HepG2 (cell line): ENCODE data around the gene SPACA4. TPM values are rescaled to one million over a fixed set of nuclear protein-coding genes. Genes with fewer than 3 reads are reported as not detected.
A peak's percentile ranks its signal among the peaks of the same experiment; 100 is the strongest.

Experiments
- ATAC-seq: fragments of 200-7000 bp; cut with Tn5 transposase; 3 replicates; pipeline ENCODE4 v1.9.1; 2020; ENCODE audit warnings: mild to moderate bottlenecking, moderate library complexity
- BruUV-seq: library from RNA; stranded (reverse); fragments of 400-500 nt; replicated peaks from 2 replicates; lab custom pipeline; 2021; lab: Mats Ljungman, UMichigan
- CTCF ChIA-PET: fragments of 300-600 bp; formaldehyde crosslinking; extraction: SDS; loops from one replicate; lab custom pipeline; 2021; ENCODE audit warnings: low total read pairs, inconsistent platforms, low intra/inter-chr PET ratio; lab: Yijun Ruan, JAX
- POLR2A ChIA-PET: fragments of 350-600 bp; sonication (Branson Sonifier 250); formaldehyde crosslinking; loops from one replicate; lab custom pipeline; 2020; ENCODE audit warnings: antibody characterized with exemption, inconsistent platforms; lab: Yijun Ruan, JAX
- DNase-seq: peaks from one replicate; pipeline ENCODE4 v3.0.0-alpha.2; 2015; ENCODE audit warnings: low spot score
- FAIRE-seq: peaks from 3 replicates; lab custom pipeline; 2011; peaks lifted over from hg19 to GRCh38; lab: Jason Lieb, UNC
- H2AFZ ChIP-seq: one replicate; pipeline ENCODE4 v1.6.1; 2011; ENCODE audit warnings: low read length, inconsistent platforms
- H3K27ac ChIP-seq: fragments of 300-600 bp; 3 replicates; pipeline ENCODE4 v1.8.0; 2011; ENCODE audit warnings: mixed run types, mild to moderate bottlenecking, mixed read lengths, low read length, inconsistent platforms; ENCODE audit not compliant: insufficient read depth; ENCODE audit errors: extremely low read length
- H3K27me3 ChIP-seq, 2 experiments: fragments of 200-600 bp in 1 of 2; 2 replicates in 1 of 2; 3 replicates in 1 of 2; pipeline versions ENCODE4 v1.6.0 to v1.8.0; 2011; ENCODE audit warnings: low read length in 2 of 2, mild to moderate bottlenecking in 2 of 2, moderate library complexity in 2 of 2, inconsistent platforms in 1 of 2; ENCODE audit not compliant: insufficient read depth in 2 of 2, control insufficient read depth in 1 of 2
- H3K36me3 ChIP-seq, 2 experiments: fragments of 200-600 bp in 1 of 2; replicated peaks in 1 of 2; 2 replicates in 1 of 2; 3 replicates in 1 of 2; pipeline versions ENCODE4 v1.5.1 to v1.8.0; 2011; ENCODE audit warnings: low read length in 2 of 2, inconsistent platforms in 1 of 2; ENCODE audit not compliant: insufficient read depth in 2 of 2, control insufficient read depth in 1 of 2
- H3K4me1 ChIP-seq: 2 replicates; pipeline ENCODE4 v1.5.1; 2012; ENCODE audit warnings: low read length, inconsistent platforms; ENCODE audit not compliant: insufficient read depth
- H3K4me2 ChIP-seq: 2 replicates; pipeline ENCODE4 v1.6.0; 2011; ENCODE audit warnings: low read depth, low read length, inconsistent platforms
- H3K4me3 ChIP-seq, 3 experiments: fragments of 200-600 bp in 1 of 3; sonication (generic), shearing (Covaris generic) in 1 of 3; replicated peaks in 1 of 3; 2 replicates each; pipeline ENCODE4 v1.5.1; 2011 to 2016; ENCODE audit warnings: low read length in 3 of 3, inconsistent platforms in 2 of 3, low read depth in 2 of 3, mild to moderate bottlenecking in 2 of 3, control low read depth in 1 of 3, mixed read lengths in 1 of 3; ENCODE audit not compliant: insufficient read depth in 1 of 3
- H3K79me2 ChIP-seq: one replicate; pipeline ENCODE4 v1.6.1; 2011; ENCODE audit warnings: low read length, inconsistent platforms; ENCODE audit not compliant: insufficient read depth
- H3K9ac ChIP-seq: 2 replicates; pipeline ENCODE4 v1.6.0; 2011; ENCODE audit warnings: mild to moderate bottlenecking, low read depth, low read length, inconsistent platforms; ENCODE audit not compliant: insufficient read depth
- H3K9me3 ChIP-seq: 2 replicates; pipeline ENCODE4 v1.5.1; 2012; ENCODE audit warnings: mild to moderate bottlenecking, low read length
- H4K20me1 ChIP-seq: 2 replicates; pipeline ENCODE4 v1.6.0; 2011; ENCODE audit warnings: inconsistent platforms, mild to moderate bottlenecking, low read length, moderate library complexity; ENCODE audit not compliant: insufficient read depth
- CCAR2 ChIP-seq: fragments of 200-400 bp; formaldehyde crosslinking; optimal IDR thresholded peaks from 2 replicates; pipeline ENCODE3; 2018; ENCODE audit warnings: low read depth, mild to moderate bottlenecking, low read length, moderate library complexity
- ELF1 ChIP-seq: sonication (generic); formaldehyde crosslinking; IDR thresholded peaks from 2 replicates; pipeline ENCODE4 v1.4.0; 2020; ENCODE audit warnings: missing genetic modification reagents
- HIVEP1 ChIP-seq: sonication (generic); formaldehyde crosslinking; IDR thresholded peaks from 2 replicates; pipeline ENCODE4 v1.4.0; 2020; ENCODE audit warnings: mild to moderate bottlenecking, missing genetic modification reagents
- HOXA9 ChIP-seq: sonication (generic); formaldehyde crosslinking; IDR thresholded peaks from 2 replicates; pipeline ENCODE4 v1.8.1; 2022; ENCODE audit warnings: missing genetic modification reagents, mild to moderate bottlenecking, moderate library complexity, borderline replicate concordance
- MAX ChIP-seq: IDR thresholded peaks from 2 replicates; pipeline ENCODE4 v1.6.1; 2012; ENCODE audit warnings: inconsistent platforms
- MAZ ChIP-seq, 2 experiments: sonication (generic) in 1 of 2; formaldehyde crosslinking in 1 of 2; IDR thresholded peaks; 2 replicates each; pipeline versions ENCODE4 v1.5.0 to v1.6.1; 2012 to 2020; ENCODE audit warnings: low read depth in 2 of 2, mild to moderate bottlenecking in 2 of 2, borderline replicate concordance in 1 of 2, improper control_type of control experiment in 1 of 2, low read length in 1 of 2, missing genetic modification reagents in 1 of 2, moderate library complexity in 1 of 2
- PAF1 ChIP-seq: IDR thresholded peaks from 2 replicates; pipeline ENCODE4 v1.6.1; 2016; ENCODE audit warnings: missing genetic modification reagents, missing compliant biosample characterization
- POLR2A ChIP-seq, 2 experiments: IDR thresholded peaks; 2 replicates each; pipeline ENCODE4 v1.6.1; 2011; ENCODE audit warnings: low read depth in 2 of 2, low read length in 2 of 2, mild to moderate bottlenecking in 1 of 2, moderate library complexity in 1 of 2; ENCODE audit not compliant: insufficient read depth in 1 of 2
- RBM22 ChIP-seq: fragments of 200-400 bp; formaldehyde crosslinking; optimal IDR thresholded peaks from 2 replicates; pipeline ENCODE3; 2017; ENCODE audit warnings: mild to moderate bottlenecking, low read length, moderate library complexity
- RXRA ChIP-seq: sonication (generic); formaldehyde crosslinking; IDR thresholded peaks from 2 replicates; pipeline ENCODE4 v1.5.1; 2020; ENCODE audit warnings: missing genetic modification reagents
- SIX1 ChIP-seq: sonication (generic); formaldehyde crosslinking; IDR thresholded peaks from 2 replicates; pipeline ENCODE4 v1.4.0; 2020; ENCODE audit warnings: missing genetic modification reagents, borderline replicate concordance
- THYN1 ChIP-seq: sonication (generic); formaldehyde crosslinking; IDR thresholded peaks from 2 replicates; pipeline ENCODE4 v1.8.1; 2023; ENCODE audit warnings: low read depth, mild to moderate bottlenecking, moderate library complexity, missing genetic modification reagents, borderline replicate concordance
- TSC22D2 ChIP-seq: sonication (generic); formaldehyde crosslinking; IDR thresholded peaks from 2 replicates; pipeline ENCODE4 v1.5.1; 2020; ENCODE audit warnings: missing genetic modification reagents, mild to moderate bottlenecking, borderline replicate concordance
- U2AF1 ChIP-seq: fragments of 200-400 bp; formaldehyde crosslinking; optimal IDR thresholded peaks from 2 replicates; pipeline ENCODE3; 2017; ENCODE audit warnings: mild to moderate bottlenecking, low read depth, low read length
- ZIK1 ChIP-seq: sonication (generic); formaldehyde crosslinking; IDR thresholded peaks from 2 replicates; pipeline ENCODE4 v1.5.0; 2020; ENCODE audit warnings: mild to moderate bottlenecking, low read depth, missing genetic modification reagents, borderline replicate concordance
- ZNF589 ChIP-seq: sonication (generic); formaldehyde crosslinking; conservative IDR thresholded peaks from 2 replicates; pipeline ENCODE4 v1.8.0; 2022; ENCODE audit warnings: mild to moderate bottlenecking, moderate library complexity, missing genetic modification reagents
- ZNF614 ChIP-seq: IDR thresholded peaks from 2 replicates; pipeline ENCODE4 v1.6.1; 2018; ENCODE audit warnings: missing biosample characterization, missing genetic modification reagents, inconsistent platforms, borderline replicate concordance
- WGBS: methylation state at CpG from one replicate; pipeline ENCODE4 v1.1.6; 2017; ENCODE audit warnings: low lambda C conversion rate; 5-methylcytosine and 5-hydroxymethylcytosine counted together
- in situ Hi-C: cut with HindIII; loops from 2 replicates; pipeline ENCODE4 v1.10.0; 2017; ENCODE audit warnings: low pct_unique_long_range_greater_than_20kb; ENCODE audit not compliant: extremely low pct_ligation_motif_present
- intact Hi-C: fragments of 100-400 bp; cut with micrococcal nuclease; formaldehyde crosslinking; loops from one replicate; pipeline ENCODE4 v1.10.0; 2022; ENCODE audit not compliant: unreplicated experiment
- polyA plus RNA-seq, 8 experiments: library from polyadenylated mRNA; depleted of rRNA in 3 of 8; stranded (reverse) in 7 of 8; unstranded in 1 of 8; fragments of >200 nt; fragmentation: Illumina TruSeq in 4 of 8; extraction: Trizol in 4 of 8; gene quantifications; 2 replicates each; pipeline versions ENCODE4 v1.2.1 to v1.2.3, GENCODE V29; 2011 to 2016; ENCODE audit warnings: low read depth in 4 of 8, missing spikeins in 1 of 8, mixed read lengths in 1 of 8; ENCODE audit not compliant: insufficient read depth in 1 of 8
- total RNA-seq, 5 experiments: library from RNA; depleted of rRNA; stranded (reverse); fragments of >200 nt; fragmentation: Illumina TruSeq; extraction: Trizol; gene quantifications; 2 replicates each; pipeline ENCODE4 v1.2.3, GENCODE V29; 2016; ENCODE audit warnings: low read depth in 1 of 5
- TF ChIP-seq, protein P1 (sequence below): sonication (generic); formaldehyde crosslinking; IDR thresholded peaks from 2 replicates; pipeline ENCODE4 v1.4.0; 2020; ENCODE audit warnings: missing genetic modification reagents
- TF ChIP-seq, protein P2 (sequence below): sonication (generic); formaldehyde crosslinking; IDR thresholded peaks from 2 replicates; pipeline ENCODE4 v1.4.0; 2020; ENCODE audit warnings: mild to moderate bottlenecking, missing genetic modification reagents

SPACA4 gene
- total and polyA plus RNA-seq, 2 of the 13 experiments (the other 11 are each of a cell fraction or from before 2014, with no cell fraction given) = not detected

DNA sequence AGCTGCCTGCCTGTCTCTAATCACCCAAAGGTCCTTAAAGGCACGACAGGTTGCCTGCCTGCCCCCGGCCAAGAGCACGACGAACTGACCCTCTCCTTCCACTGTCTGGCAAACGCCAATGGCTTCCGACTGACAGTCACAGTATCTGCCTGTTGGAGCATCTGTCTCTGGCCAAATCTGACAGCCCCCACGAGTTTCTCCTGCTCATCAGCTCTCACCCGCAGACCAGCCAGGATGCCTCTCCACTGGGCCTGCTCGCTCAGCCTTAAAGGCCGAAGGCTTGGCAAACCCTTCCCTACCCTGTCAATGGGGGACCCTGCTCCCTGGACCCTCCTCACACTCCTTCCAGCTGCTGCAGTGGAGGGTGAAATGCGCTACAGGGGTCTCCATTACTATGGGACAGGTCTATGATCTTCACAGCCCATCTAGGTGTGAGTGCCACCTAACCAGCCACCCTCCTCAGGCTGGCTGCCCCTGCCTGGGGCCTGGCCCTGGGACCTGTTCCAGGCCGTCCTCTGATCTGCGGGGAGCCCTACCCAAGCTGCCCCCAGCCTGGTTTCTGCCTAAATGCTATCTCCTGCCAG is 7.4 kb downstream of the SPACA4 start:
- DNase-seq = no peak
- no peak overlapping the region for H3K4me3 ChIP-seq
- TF ChIP-seq RXRA (CRISPR knock-in tag) (no peak), MAX (peak; percentile 18; the same call in 1 of the 2 replicates), POLR2A (IDR thresholded peaks at IDR 0.05; ENCODE audit: insufficient read depth in 1 of 2, low read depth in 2 of 2, low read length in 2 of 2) (peak in 1 of 2 experiments; percentile 56; a peak in 2 of 4 replicates), SIX1 (CRISPR knock-in tag) (no peak), PAF1 (CRISPR knock-in tag) (peak; percentile 63; the same call in 1 of the 2 replicates), MAZ (IDR thresholded peaks at IDR 0.05; ENCODE audit: borderline replicate concordance, low read depth, low read length) (no peak), MAZ (CRISPR knock-in tag; IDR thresholded peaks at IDR 0.05; ENCODE audit: low read depth) (no peak), ZNF614 (CRISPR knock-in tag) (no peak), ZIK1 (CRISPR knock-in tag) (no peak), ZNF589 (CRISPR knock-in tag) (no peak), TSC22D2 (no peak), U2AF1 (no peak), RBM22 (peak; percentile 20), THYN1 (CRISPR knock-in tag) (no peak), HOXA9 (CRISPR knock-in tag) (no peak), CCAR2 (no peak), ELF1 (CRISPR knock-in tag) (no peak), HIVEP1 (CRISPR knock-in tag) (no peak)
- TF ChIP-seq, protein P1, sequence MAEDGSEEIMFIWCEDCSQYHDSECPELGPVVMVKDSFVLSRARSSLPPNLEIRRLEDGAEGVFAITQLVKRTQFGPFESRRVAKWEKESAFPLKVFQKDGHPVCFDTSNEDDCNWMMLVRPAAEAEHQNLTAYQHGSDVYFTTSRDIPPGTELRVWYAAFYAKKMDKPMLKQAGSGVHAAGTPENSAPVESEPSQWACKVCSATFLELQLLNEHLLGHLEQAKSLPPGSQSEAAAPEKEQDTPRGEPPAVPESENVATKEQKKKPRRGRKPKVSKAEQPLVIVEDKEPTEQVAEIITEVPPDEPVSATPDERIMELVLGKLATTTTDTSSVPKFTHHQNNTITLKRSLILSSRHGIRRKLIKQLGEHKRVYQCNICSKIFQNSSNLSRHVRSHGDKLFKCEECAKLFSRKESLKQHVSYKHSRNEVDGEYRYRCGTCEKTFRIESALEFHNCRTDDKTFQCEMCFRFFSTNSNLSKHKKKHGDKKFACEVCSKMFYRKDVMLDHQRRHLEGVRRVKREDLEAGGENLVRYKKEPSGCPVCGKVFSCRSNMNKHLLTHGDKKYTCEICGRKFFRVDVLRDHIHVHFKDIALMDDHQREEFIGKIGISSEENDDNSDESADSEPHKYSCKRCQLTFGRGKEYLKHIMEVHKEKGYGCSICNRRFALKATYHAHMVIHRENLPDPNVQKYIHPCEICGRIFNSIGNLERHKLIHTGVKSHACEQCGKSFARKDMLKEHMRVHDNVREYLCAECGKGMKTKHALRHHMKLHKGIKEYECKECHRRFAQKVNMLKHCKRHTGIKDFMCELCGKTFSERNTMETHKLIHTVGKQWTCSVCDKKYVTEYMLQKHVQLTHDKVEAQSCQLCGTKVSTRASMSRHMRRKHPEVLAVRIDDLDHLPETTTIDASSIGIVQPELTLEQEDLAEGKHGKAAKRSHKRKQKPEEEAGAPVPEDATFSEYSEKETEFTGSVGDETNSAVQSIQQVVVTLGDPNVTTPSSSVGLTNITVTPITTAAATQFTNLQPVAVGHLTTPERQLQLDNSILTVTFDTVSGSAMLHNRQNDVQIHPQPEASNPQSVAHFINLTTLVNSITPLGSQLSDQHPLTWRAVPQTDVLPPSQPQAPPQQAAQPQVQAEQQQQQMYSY (CRISPR knock-in tag) = no peak
- TF ChIP-seq, protein P2, sequence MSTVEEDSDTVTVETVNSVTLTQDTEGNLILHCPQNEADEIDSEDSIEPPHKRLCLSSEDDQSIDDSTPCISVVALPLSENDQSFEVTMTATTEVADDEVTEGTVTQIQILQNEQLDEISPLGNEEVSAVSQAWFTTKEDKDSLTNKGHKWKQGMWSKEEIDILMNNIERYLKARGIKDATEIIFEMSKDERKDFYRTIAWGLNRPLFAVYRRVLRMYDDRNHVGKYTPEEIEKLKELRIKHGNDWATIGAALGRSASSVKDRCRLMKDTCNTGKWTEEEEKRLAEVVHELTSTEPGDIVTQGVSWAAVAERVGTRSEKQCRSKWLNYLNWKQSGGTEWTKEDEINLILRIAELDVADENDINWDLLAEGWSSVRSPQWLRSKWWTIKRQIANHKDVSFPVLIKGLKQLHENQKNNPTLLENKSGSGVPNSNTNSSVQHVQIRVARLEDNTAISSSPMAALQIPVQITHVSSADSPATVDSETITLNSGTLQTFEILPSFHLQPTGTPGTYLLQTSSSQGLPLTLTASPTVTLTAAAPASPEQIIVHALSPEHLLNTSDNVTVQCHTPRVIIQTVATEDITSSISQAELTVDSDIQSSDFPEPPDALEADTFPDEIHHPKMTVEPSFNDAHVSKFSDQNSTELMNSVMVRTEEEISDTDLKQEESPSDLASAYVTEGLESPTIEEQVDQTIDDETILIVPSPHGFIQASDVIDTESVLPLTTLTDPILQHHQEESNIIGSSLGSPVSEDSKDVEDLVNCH (CRISPR knock-in tag) = no peak

More for the DNA sequence above, 7.4 kb downstream of the SPACA4 start:
- Histone ChIP-seq H3K4me2 (no peak overlapping the region), H4K20me1 (peaks cover 38% of the 10 kb centered on the region), H3K36me3 (peaks cover 15 to 28% of the 10 kb centered on the region in 2 experiments), H3K79me2 (peaks cover 28% of the 10 kb centered on the region), H3K27me3 (no peaks in the 10 kb centered on the region; a peak in 1 of 5 replicates), H3K4me1 (peaks cover 39% of the 10 kb centered on the region), H3K27ac (peak overlapping the region; percentile 26), H3K9ac (no peak overlapping the region), H3K9me3 (no peaks in the 10 kb centered on the region), H2AFZ (no peak overlapping the region)
- FAIRE-seq (no peak), ATAC-seq (peak; percentile 37)
- CTCF ChIA-PET = no interaction called here
- BruUV-seq = no TSS peak
- WGBS = 81% methylated on average over 10 of the region's 13 CpGs
- in situ Hi-C loops (no loop called here), intact Hi-C loops (no loop called here)
- POLR2A ChIA-PET = interaction anchor here (1.0 kb wide), 1 partner anchor 25 kb away, joined by 3 read pairs; no protein-coding TSS in a partner anchor
